HG03575 (cell line): ENCODE data around the gene DVL3.
"Not testable (repeated sequence)": the region's sequence is repeated elsewhere in the genome, so short reads cannot be mapped to it uniquely, and the experiment has no call there.

Experiments used
- ATAC-seq: cut with Tn5 transposase; IDR thresholded peaks from one replicate; pipeline ENCODE4 v1.9.1; 2021; ENCODE audit not compliant: unreplicated experiment, insufficient number of reproducible peaks, low FRiP score; ENCODE audit errors: extremely low read depth

Gene DVL3

GRCh38 chr3:184154885-184155643, at the start of gene DVL3:
TSS of gene DVL3 (plus strand) at chr3:184155377. CDS start at chr3:184155636, 259 bp downstream.
- no peak for ATAC-seq

- ATAC-seq: no peak
These were observed 44.9 kb upstream of the DVL3 start for GRCh38 chr3:184110316-184110725.

- ATAC-seq: no peak
These were observed 39.2 kb upstream of the DVL3 start for GRCh38 chr3:184116017-184116416.

GRCh38 chr3:184117636-184118035, 37.5 kb upstream of the DVL3 start:
- no peak for ATAC-seq

GRCh38 chr3:184121031-184121430, 34.1 kb upstream of the DVL3 start:
- not testable (repeated sequence) for ATAC-seq

GRCh38 chr3:184126006-184126405, 29.2 kb upstream of the DVL3 start:
- no peak for ATAC-seq

- ATAC-seq: no peak
These were observed 26.2 kb upstream of the DVL3 start for GRCh38 chr3:184129012-184129411.

GRCh38 chr3:184132945-184133344, 22.2 kb upstream of the DVL3 start:
- no peak for ATAC-seq

GRCh38 chr3:184133840-184134745, 21.1 kb upstream of the DVL3 start:
- no peak for ATAC-seq

GRCh38 chr3:184134746-184135148, 20.4 kb upstream of the DVL3 start:
- ATAC-seq: no peak

- ATAC-seq: peak; percentile 66
These were observed 19.8 kb upstream of the DVL3 start, which contains the start of gene EIF2B5 for GRCh38 chr3:184135149-184135910. TSS of gene EIF2B5 (plus strand) at chr3:184135358. CDS start at chr3:184135386, 28 bp downstream.

GRCh38 chr3:184135911-184136260, 19.3 kb upstream of the DVL3 start:
- no peak for ATAC-seq

- no peak for ATAC-seq
These were observed 14.7 kb upstream of the DVL3 start for GRCh38 chr3:184140436-184140835.

GRCh38 chr3:184142199-184142598, 13.0 kb upstream of the DVL3 start:
- ATAC-seq: no peak

- ATAC-seq: no peak
These were observed 11.8 kb upstream of the DVL3 start for GRCh38 chr3:184143327-184143726.

GRCh38 chr3:184144505-184144904, 10.7 kb upstream of the DVL3 start:
- ATAC-seq: no peak

- ATAC-seq: no peak
These were observed 10.1 kb upstream of the DVL3 start for GRCh38 chr3:184145111-184145524.

- no peak for ATAC-seq
These were observed 9.4 kb upstream of the DVL3 start for GRCh38 chr3:184145751-184146270.

- no peak for ATAC-seq
These were observed 7.1 kb upstream of the DVL3 start for GRCh38 chr3:184148076-184148475.
